ENCODE data around the gene MAPK12.

The MAPK12 gene

DNA sequence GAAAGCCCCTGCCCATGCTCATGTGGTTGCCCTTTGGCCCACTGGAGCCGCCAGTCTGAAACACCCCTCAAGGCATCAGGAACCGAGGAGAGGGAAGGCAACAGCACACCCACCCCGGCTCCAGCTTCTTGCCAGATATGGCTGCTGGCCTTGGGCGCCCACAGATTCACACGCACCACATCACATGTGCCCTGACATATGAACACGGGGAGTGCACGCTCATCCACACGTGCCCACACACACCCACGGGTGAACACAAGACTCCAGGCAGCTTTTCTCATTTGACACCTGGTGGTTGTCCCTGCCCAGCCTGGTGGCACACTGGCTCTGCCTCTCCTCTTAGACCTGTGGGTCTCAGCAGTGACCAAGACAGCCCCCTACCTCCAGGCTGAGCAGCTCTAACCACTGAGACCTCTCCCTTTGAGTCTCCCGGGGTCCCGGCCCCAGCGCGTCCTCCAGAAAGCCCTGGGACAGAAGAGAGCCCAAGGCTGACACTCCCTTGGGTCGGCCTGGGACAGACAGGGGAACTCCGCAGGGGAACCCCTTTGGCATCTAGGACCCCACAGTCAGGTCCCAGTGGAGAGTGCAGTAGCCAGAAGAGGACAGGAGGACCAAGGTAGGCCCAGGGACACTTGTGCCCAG is 2.7 kb upstream of the MAPK12 start:
- no peak overlapping the region for H3K4me3 ChIP-seq (ENCODE audit: low read length)
- H3K9ac ChIP-seq (ENCODE audit: low read depth, low read length), result no peak overlapping the region
- H3K36me3 ChIP-seq (ENCODE audit: insufficient read depth, low read length), result no peaks in the 10 kb centered on the region
- peaks cover 66% of the 10 kb centered on the region for H3K27me3 ChIP-seq (ENCODE audit: insufficient read depth, low read length)
- WGBS, result 90% methylated on average over 15 of the region's 15 CpGs
- no peak overlapping the region for H3K27ac ChIP-seq (ENCODE audit: low read depth, low read length)
- no peaks in the 10 kb centered on the region for H3K9me3 ChIP-seq (ENCODE audit: insufficient read depth, low read depth, low read length)
- H3K4me1 ChIP-seq (ENCODE audit: insufficient read depth, low read length), result no peaks in the 10 kb centered on the region

DNA sequence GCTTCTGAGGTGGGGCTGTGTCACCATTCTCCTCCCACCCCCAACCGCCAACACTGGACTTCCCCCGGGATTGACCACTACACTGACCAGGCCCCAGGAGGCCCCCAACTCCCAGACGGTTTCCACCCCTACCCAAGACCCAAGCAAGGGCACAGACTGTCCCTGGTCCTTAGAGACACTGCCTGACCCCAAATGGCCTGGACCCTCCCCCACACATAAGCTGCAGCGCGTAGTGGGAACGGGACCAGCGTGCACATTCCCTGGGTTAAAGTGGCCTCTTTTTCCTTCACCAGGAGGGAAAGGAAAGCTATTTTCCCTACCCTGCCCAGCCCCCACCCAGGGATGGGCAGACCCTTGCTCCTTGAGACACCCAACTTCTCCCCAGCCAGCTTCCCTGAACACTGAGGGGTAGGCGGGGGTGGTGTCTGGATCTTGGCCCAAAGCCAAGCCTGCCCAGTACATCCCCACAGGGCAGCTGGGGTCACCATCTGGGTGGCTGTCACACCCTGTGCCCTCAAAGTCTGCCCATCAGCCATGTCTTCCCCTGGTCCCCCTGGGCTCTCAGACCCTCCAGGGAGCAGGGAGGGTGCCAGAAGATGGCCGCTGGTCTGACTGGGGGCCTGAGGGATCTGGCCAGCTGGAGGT is 1.6 kb upstream of the MAPK12 start:
- H3K9me3 ChIP-seq (ENCODE audit: insufficient read depth, low read depth, low read length), result no peaks in the 10 kb centered on the region
- no peak overlapping the region for H3K27ac ChIP-seq (ENCODE audit: low read depth, low read length)
- H3K9ac ChIP-seq (ENCODE audit: low read depth, low read length), result no peak overlapping the region
- H3K27me3 ChIP-seq (ENCODE audit: insufficient read depth, low read length), result peaks cover 55% of the 10 kb centered on the region
- H3K4me3 ChIP-seq (ENCODE audit: low read length), result no peak overlapping the region
- H3K4me1 ChIP-seq (ENCODE audit: insufficient read depth, low read length), result no peaks in the 10 kb centered on the region
- no peaks in the 10 kb centered on the region for H3K36me3 ChIP-seq (ENCODE audit: insufficient read depth, low read length)
- 85% methylated on average over 9 of the region's 9 CpGs for WGBS

DNA sequence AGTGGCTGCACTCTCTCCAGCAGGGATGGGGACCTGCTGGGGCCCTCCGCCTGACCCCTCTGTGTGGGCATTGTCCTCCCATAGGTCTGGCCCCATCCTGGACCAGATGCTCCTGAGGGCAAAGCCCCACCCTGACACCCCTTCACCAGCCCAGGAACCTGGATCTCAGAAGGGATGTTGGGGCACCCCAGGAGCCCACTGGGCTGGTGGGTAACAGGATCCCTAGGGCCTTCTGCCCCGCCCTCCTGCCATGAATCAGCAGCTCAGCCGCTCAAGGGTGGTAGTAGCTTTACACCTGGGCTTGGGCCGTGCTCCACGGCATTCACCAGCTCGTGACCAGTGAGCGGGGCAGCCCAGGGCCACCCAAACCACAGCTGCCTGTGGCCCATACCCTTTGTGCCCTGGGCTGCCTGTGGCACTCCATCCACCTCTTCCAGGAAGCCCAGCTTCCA is 1.0 kb upstream of the MAPK12 start:
- H3K27me3 ChIP-seq (ENCODE audit: insufficient read depth, low read length), result peaks cover 50% of the 10 kb centered on the region
- H3K36me3 ChIP-seq (ENCODE audit: insufficient read depth, low read length), result no peaks in the 10 kb centered on the region
- no peak overlapping the region for H3K4me3 ChIP-seq (ENCODE audit: low read length)
- 64% methylated on average over 7 of the region's 7 CpGs for WGBS
- no peak overlapping the region for H3K27ac ChIP-seq (ENCODE audit: low read depth, low read length)
- no peaks in the 10 kb centered on the region for H3K9me3 ChIP-seq (ENCODE audit: insufficient read depth, low read depth, low read length)
- H3K4me1 ChIP-seq (ENCODE audit: insufficient read depth, low read length), result no peaks in the 10 kb centered on the region
- no peak overlapping the region for H3K9ac ChIP-seq (ENCODE audit: low read depth, low read length)

DNA sequence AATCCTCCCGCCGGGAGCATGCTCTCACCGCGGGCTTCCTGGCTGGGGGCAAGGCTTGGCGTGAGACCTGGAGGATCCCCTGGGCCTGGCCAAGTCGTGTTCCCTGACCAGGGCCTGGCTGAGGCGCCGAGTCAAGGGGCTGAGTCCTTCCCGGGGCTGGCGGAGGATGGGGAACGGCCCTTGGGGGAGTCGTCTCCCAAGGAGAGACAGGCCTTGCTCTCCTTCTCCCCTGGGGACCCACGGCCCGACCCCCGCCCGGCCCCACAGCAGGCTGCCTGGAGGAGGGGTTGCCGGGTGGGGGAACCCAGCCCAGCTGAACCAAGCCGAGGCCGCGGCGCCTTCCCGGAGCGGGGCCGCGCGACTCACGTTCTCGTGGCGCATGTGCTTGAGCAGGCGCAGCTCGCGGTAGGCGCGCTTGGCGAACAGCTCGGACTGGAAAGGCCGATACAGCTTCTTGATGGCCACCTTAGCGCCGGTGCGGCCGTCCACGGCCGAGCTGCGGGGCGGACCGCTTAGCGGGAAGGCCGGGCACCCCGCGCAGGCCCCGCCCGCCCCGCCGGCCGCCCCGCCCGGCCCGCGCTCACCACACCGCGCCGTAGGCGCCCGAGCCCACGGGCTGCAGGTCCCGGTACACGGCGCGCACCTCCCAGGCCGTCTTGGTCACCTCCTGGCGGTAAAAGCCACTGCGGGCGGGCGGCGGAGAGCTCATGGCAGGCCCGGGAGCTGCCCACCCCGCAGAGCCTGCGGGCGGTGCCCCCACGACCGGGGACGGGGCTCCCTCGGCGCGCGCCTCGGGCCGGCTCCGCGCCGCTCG is 475 bp downstream of the MAPK12 start:
- H3K36me3 ChIP-seq (ENCODE audit: insufficient read depth, low read length), result no peaks in the 10 kb centered on the region
- H3K4me3 ChIP-seq (ENCODE audit: low read length), result peak overlapping the region; percentile 60
- peaks cover 36% of the 10 kb centered on the region for H3K27me3 ChIP-seq (ENCODE audit: insufficient read depth, low read length)
- WGBS, result under 1% methylated on average over 92 of the region's 92 CpGs
- no peak overlapping the region for H3K27ac ChIP-seq (ENCODE audit: low read depth, low read length)
- H3K4me1 ChIP-seq (ENCODE audit: insufficient read depth, low read length), result no peaks in the 10 kb centered on the region
- peak overlapping the region; percentile 55; the same call in 1 of the 2 replicates for H3K9ac ChIP-seq (ENCODE audit: low read depth, low read length)
- no peaks in the 10 kb centered on the region for H3K9me3 ChIP-seq (ENCODE audit: insufficient read depth, low read depth, low read length)

DNA sequence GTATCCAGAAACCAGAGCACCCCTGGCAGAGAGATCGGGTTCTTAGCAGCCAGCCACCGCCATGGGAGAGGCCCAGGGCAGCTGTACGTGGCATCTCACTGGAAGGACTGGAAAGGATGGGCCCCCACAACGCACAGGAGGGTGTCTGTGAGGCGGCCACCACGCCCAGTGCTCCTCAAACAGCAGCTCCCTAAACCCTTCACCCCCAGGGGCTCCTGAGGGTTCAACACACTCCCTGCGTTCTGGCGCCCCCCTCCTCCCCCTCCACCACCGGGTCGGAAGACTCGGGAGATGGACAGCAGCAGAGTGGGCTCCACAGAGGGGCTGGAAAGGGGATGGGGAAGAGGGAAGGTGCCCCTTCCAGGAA is 1.1 kb downstream of the MAPK12 start:
- no peaks in the 10 kb centered on the region for H3K36me3 ChIP-seq (ENCODE audit: insufficient read depth, low read length)
- WGBS, result 51% methylated on average over 7 of the region's 11 CpGs

DNA sequence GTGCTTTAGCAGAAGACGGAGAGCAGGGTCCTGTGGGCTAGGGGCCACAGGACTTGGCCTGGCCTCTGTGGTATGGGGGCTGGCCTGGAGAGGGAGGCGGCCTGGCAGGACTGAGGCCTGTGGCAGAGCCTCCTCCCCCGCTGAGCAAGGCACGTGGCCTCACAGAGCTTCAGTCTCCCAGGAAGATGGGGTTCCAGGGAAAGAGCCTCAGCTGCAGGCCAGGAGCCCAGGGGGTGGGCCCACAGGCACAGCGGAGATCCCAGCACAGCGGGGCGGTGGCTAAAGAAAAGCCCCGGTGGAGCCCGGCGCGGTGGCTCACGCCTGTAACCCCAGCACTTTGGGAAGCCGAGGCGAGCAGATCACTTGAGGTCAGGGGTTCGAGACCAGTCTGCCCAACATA is 2.2 kb downstream of the MAPK12 start:
- WGBS, result 91% methylated on average over 15 of the region's 15 CpGs
- no peak overlapping the region for H3K27ac ChIP-seq (ENCODE audit: low read depth, low read length)
- no peak overlapping the region for H3K9ac ChIP-seq (ENCODE audit: low read depth, low read length)
- no peaks in the 10 kb centered on the region for H3K9me3 ChIP-seq (ENCODE audit: insufficient read depth, low read depth, low read length)
- peaks cover 28% of the 10 kb centered on the region for H3K27me3 ChIP-seq (ENCODE audit: insufficient read depth, low read length)
- no peaks in the 10 kb centered on the region for H3K4me1 ChIP-seq (ENCODE audit: insufficient read depth, low read length)
- no peaks in the 10 kb centered on the region for H3K36me3 ChIP-seq (ENCODE audit: insufficient read depth, low read length)
- no peak overlapping the region for H3K4me3 ChIP-seq (ENCODE audit: low read length)

More for the DNA sequence above, 1.1 kb downstream of the MAPK12 start:
- Histone ChIP-seq H3K27me3 (ENCODE audit: insufficient read depth, low read length) (peaks cover 34% of the 10 kb centered on the region), H3K4me3 (ENCODE audit: low read length) (peak overlapping the region; percentile 60), H3K9ac (ENCODE audit: low read depth, low read length) (peak overlapping the region; percentile 55; the same call in 1 of the 2 replicates), H3K9me3 (ENCODE audit: insufficient read depth, low read depth, low read length) (no peaks in the 10 kb centered on the region), H3K27ac (ENCODE audit: low read depth, low read length) (no peak overlapping the region), H3K4me1 (ENCODE audit: insufficient read depth, low read length) (no peaks in the 10 kb centered on the region)

DNA sequence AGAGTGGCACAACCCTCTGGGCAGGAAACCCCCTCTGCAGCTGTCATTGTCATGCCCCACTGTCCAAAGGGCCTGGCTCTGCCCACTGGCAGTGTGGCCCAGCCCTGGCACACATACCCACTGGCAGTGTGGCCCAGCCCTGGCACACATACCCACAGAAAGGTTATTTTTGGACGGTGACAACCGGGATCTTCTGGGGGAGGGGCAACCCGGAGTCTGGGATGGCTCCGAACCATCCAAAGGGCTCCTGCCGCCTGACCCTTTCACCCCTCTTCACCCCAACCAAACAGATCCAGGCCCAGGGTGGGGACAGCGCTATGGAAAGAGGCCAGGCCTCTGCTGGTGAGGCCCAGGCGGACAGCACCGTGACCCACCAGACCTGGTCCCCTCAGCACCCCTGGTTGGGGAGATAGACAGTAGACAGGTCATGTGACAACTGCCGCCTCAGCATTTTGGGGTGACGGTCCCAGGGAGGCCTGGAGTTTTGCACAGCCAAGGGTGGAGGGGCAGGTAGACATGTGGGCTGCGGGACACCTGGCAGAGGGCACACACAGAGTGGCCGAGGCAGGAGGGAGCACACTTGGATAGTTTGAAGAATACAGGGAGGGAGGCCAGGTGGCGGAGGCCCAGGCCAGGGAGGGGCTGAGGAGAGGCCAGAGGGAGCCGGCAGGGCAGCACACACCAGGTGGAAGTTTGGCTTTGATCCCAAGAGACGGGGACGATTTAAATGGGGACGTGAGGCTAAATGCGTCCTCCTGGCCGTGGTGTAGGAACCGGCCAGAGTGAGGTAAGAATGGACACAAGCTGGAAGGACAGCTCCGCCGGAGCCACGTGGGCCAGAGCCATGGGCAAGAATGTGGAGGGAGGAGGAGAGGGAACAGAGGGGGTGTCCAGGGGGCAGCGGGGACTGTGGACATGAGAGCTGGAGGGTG is 2.9 kb downstream of the MAPK12 start:
- H3K4me1 ChIP-seq (ENCODE audit: insufficient read depth, low read length), result no peaks in the 10 kb centered on the region
- peaks cover 24% of the 10 kb centered on the region for H3K27me3 ChIP-seq (ENCODE audit: insufficient read depth, low read length)
- WGBS, result 91% methylated on average over 24 of the region's 24 CpGs
- H3K27ac ChIP-seq (ENCODE audit: low read depth, low read length), result no peak overlapping the region
- no peaks in the 10 kb centered on the region for H3K36me3 ChIP-seq (ENCODE audit: insufficient read depth, low read length)
- H3K9me3 ChIP-seq (ENCODE audit: insufficient read depth, low read depth, low read length), result no peaks in the 10 kb centered on the region
- no peak overlapping the region for H3K4me3 ChIP-seq (ENCODE audit: low read length)
- no peak overlapping the region for H3K9ac ChIP-seq (ENCODE audit: low read depth, low read length)

DNA sequence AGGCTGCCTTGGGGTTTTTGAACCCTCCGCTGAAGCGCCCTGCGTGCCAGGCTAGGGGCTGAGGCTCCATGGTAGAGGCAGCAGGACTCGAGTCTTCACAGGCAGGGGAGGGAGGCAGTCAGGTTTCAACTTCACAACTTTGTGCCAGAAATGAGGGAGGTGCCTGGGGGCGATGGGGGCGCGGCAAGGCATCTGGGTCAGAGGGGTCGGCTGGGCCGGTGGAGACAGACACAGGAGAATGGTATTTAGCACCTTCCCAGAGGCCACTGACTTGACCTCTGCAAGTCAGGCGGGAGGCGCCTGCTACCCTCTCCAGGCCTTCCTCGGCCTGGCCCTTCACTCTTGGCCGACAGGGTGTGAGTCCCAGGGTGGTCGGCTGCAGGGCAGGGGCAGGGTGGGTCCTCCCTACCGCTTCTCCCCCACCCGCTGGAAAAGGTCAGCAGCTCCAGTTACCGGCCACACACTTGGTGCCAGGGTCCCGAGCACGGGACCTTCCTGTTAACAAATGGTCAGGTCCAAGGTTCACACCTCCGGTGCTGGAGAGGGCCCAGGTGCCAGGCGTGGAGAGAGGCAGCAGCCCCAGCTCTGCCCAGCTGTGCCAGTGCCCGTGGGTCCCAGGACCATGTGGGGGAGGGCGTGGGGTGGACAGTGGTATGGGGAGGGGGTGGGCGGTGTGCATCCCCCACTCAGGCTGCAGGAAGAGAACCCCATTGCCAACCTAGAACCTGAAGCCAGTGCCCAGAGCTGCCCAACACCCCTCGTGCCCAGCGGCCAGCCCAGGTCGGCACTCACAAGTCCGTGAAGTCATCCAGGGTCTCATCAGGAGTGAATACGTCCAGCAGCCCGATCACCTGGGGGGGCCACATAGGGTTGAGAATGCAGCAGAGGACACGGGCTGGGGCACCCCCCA is 3.8 kb downstream of the MAPK12 start:
- H3K9me3 ChIP-seq (ENCODE audit: insufficient read depth, low read depth, low read length), result no peaks in the 10 kb centered on the region
- H3K36me3 ChIP-seq (ENCODE audit: insufficient read depth, low read length), result no peaks in the 10 kb centered on the region
- 86% methylated on average over 31 of the region's 31 CpGs for WGBS
- H3K4me3 ChIP-seq (ENCODE audit: low read length), result no peak overlapping the region
- H3K9ac ChIP-seq (ENCODE audit: low read depth, low read length), result no peak overlapping the region
- H3K27ac ChIP-seq (ENCODE audit: low read depth, low read length), result no peak overlapping the region
- no peaks in the 10 kb centered on the region for H3K4me1 ChIP-seq (ENCODE audit: insufficient read depth, low read length)
- H3K27me3 ChIP-seq (ENCODE audit: insufficient read depth, low read length), result peaks cover 20% of the 10 kb centered on the region

DNA sequence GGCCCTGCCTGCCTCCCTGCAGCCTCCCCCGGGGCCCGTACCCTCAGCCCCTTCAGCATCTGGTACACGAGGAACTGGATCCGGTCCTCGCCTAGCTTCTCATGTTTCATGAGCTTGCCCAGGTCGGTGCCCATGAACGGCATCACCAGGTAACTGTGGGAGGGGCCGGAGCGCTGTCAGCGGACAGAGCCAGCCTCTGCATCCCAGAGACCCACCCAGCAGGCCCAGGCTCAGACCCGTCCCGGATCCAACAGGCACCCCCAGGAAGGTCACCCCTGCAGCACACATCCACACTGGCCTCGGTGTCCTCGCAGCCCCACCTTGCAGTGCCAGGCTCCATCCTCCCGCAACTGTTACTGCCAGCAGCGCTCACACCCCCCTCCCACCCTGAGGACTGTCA is 4.4 kb downstream of the MAPK12 start:
- Histone ChIP-seq H3K27me3 (ENCODE audit: insufficient read depth, low read length) (peaks cover 14% of the 10 kb centered on the region), H3K4me1 (ENCODE audit: insufficient read depth, low read length) (no peaks in the 10 kb centered on the region), H3K36me3 (ENCODE audit: insufficient read depth, low read length) (no peaks in the 10 kb centered on the region), H3K4me3 (ENCODE audit: low read length) (no peak overlapping the region), H3K9ac (ENCODE audit: low read depth, low read length) (no peak overlapping the region), H3K27ac (ENCODE audit: low read depth, low read length) (no peak overlapping the region), H3K9me3 (ENCODE audit: insufficient read depth, low read depth, low read length) (no peaks in the 10 kb centered on the region)
- 93% methylated on average over 16 of the region's 16 CpGs for WGBS

DNA sequence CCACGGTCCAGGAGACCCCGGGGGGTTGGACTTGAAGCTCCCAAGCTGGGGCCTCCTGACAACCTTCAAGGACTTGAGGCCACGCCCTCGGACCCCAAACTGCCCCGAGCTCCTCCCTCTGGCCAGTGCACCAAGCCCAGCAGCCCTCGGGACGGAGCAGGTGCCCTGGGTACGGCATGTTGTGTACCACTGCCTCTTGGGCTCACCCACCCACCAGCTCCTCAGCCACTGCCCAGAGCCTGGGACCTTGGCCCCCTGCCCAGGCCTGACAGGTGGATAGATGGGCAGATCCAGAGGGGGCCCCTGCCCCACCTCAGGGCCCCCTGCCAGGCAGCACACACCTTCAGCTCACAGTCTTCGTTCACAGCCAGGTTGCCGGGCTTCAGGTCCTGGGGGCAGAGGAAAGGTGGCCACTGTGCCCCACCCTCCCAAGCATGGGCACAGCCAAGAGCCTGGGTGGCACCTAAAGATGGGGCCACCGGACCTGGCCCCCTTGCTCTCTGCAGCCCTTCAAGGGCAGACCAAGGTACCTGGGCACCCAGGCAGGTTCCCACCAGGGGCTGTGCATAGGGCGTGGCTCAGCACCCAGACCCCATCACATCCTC is 5.1 kb downstream of the MAPK12 start:
- Histone ChIP-seq H3K36me3 (ENCODE audit: insufficient read depth, low read length) (no peaks in the 10 kb centered on the region), H3K4me3 (ENCODE audit: low read length) (no peak overlapping the region), H3K27me3 (ENCODE audit: insufficient read depth, low read length) (peaks cover 12% of the 10 kb centered on the region), H3K9ac (ENCODE audit: low read depth, low read length) (no peak overlapping the region), H3K27ac (ENCODE audit: low read depth, low read length) (no peak overlapping the region), H3K9me3 (ENCODE audit: insufficient read depth, low read depth, low read length) (no peaks in the 10 kb centered on the region), H3K4me1 (ENCODE audit: insufficient read depth, low read length) (no peaks in the 10 kb centered on the region)
- 94% methylated on average over 12 of the region's 12 CpGs for WGBS
